Measurements from ENCODE around the gene ANKRD13C.

GRCh38 chr1:70396607-70397006 lies 42.1 kb upstream of the ANKRD13C start:
- TF ChIP-seq CTCF (optimal IDR thresholded peaks at IDR 0.05 in 1 of 3, IDR thresholded peaks at IDR 0.05 in 1 of 3, conservative IDR thresholded peaks at IDR 0.05 in 1 of 3; ENCODE audit: extremely low read depth in 1 of 3, insufficient read depth in 2 of 3, low read length in 3 of 3) (no peak), EZH2 (IDR thresholded peaks at IDR 0.05; ENCODE audit: low read length) (no peak)

Measured in keratinocyte (primary cell).